NCI-H1417 (cell line): ENCODE results near the gene PDE4D.
"Not testable (repeated sequence)": the region's sequence is repeated elsewhere in the genome, so short reads cannot be mapped to it uniquely, and the experiment has no call there.

Experiments
- DNase-seq, 3 experiments: peaks; one replicate each; lab custom pipeline; 2025; lab: John Stamatoyannopoulos, UW

The PDE4D gene

DNA sequence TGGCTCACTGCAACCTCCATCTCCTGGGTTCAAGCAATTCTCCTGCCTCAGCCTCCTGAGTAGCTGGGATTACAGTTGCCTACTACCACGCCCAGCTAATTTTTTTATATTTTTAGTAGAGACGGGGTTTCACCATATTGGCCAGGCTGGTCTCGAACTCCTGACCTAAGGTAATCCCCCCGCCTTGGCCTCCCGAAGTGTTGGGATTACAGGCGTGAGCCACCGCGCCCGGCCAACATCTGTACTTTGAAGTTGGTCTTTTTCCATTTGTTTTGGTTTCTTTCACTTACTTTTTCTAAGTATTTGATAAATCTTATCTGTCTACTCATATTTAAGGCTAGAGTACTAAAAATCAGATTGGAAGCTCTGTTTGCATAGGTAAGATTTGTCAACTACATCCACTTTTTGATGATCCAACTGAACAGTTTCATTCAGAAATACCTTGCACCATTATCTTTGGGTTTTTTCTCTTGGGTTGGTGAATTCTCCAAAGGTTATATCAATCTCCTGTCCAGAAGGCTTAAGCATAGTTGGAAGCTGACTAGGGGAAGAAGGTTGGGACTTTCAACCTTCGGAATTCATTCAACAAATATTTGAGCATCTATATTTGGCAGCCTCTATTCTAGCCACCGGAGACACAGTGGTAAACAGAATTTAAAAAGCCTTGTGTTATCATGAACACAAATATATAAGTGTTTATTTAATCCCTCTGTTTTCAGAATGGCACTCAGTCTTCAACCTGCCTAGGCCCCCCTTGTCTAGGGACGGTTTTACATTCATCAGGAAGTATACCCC is 821.6 kb downstream of the PDE4D start:
- DNase-seq, result no peak

DNA sequence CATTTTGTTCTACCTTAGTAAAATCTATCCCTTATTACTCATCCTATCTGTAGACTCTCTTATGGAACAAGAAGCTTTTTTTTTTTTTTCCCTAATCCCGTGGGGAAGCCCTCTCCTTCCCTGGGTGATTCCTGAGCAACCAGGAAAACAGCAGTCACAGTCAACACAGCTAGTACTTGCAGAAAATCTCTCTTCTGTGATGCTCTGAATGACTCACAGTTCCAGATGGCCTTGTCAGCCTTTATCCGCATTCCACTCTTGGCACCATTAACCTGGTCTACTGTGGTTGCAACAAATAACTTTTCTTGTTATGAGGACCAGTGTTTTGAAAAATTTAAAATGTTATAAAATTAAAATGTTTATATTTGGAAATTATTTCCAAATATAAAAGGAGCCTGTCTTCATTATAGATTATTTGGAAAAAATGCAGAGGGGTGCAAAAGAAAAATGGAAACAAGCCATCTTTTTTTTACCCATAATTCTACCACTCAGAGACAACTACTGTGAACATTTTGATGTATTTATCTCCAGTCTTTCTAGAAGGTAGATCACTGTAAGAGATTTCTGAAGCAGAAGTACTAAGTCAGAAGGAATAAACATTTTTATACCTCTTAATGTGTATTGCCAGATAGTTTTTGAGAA is 824.0 kb downstream of the PDE4D start:
- DNase-seq, result no peak

DNA sequence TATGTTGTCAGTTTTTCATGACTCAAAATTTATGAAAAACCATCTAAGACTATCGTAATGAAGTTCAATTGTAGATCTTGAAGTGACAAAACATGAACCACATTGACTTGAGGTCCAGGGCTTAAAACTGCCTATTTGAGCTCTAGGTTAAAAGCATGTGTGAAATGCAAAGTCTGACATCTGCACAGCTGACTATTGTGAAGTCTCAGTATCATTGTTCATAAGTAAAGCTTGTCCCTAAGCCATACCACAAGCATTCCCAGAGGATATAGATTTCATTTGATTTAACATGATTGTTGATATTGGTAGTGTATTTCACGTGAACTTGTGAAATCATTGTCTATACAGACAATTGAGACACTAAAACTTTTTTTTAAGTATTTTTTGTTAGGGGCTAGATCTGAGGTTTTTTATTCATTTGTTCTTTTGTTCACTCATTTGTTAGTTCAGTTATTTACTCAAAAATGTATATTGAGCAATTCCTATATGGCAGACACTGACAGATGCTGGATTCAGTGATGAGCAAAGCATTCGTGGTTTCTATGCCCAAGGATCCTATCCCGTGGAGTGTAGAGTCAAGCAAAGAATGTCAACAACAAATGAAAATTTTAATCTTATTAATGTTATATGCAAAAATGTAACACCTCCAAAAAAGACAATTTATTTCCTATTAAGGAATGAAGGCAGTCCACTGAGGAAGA is 825.4 kb downstream of the PDE4D start:
- DNase-seq, result no peak

DNA sequence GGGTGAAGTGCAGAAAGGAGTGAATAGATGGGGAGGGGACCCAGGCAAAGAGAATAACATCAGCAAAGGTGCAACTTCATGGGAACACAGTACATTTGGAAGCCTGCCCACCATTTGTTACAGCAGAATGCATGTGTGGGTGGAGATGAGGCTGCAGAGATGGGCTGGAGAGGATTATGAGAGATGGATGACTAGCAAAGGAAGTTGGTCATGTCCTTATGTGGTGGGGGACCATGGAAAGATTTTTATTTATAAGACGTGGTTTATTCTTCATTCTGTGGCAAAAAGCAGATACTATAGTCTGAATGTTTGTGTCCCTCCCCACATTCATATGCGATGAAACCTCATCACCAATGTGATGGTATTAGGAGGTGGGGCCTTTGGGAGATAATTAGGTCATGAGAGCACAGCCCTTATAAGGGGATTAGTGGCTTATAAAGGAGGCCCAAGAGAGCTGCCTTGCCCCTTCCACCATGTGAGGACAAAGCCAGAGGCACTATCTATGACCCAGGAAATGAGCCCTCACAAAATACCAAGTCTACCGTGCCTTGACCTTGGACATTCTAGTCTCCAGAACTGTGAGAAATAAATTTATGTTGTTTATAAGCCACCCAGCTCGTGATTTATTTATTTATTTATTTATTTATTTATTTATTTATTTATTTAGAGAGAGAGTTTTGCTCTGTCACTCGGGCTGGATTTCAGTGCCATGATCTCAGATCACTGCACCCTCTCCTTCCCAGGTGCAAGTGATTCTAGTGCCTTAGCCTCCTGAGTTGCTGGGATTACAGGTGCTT is 827.0 kb downstream of the PDE4D start:
- no peak for DNase-seq

DNA sequence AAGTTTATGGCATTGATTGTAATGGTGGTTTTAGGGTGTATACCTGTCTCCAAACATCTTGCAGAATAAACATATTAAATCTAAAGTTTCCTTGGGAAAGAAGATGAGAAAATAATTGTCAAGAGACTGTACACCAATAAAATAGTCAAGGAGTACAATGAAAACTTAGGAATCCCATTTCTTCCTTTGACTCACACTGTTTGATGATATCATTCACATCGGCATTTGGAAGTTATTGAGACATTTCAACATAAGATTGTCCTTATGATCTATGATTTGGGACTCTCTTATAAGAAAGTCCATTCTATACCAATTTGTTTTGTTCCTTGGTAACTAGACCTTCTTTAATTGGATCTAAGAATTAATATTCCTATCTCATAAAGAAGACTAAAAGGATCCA is 828.0 kb downstream of the PDE4D start:
- no peak for DNase-seq

DNA sequence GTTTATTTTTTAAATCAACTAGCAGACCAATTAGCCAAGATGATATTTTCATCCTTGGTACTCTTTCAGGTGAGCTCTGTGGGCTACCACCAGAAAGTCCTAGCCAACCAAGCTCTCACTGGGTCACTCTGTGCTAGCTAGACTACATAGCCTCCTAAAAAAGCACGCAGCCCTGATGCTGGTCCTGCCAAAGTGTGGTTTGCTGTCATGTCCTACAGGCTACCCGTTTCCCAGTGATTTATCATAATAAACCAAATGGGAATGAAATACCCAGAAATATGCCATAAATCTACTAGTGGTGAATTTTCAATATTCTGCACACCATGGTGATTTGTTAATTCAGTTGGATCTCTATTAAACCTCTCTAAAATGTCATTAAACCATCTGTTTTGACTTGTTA is 829.2 kb downstream of the PDE4D start:
- DNase-seq, result no peak

DNA sequence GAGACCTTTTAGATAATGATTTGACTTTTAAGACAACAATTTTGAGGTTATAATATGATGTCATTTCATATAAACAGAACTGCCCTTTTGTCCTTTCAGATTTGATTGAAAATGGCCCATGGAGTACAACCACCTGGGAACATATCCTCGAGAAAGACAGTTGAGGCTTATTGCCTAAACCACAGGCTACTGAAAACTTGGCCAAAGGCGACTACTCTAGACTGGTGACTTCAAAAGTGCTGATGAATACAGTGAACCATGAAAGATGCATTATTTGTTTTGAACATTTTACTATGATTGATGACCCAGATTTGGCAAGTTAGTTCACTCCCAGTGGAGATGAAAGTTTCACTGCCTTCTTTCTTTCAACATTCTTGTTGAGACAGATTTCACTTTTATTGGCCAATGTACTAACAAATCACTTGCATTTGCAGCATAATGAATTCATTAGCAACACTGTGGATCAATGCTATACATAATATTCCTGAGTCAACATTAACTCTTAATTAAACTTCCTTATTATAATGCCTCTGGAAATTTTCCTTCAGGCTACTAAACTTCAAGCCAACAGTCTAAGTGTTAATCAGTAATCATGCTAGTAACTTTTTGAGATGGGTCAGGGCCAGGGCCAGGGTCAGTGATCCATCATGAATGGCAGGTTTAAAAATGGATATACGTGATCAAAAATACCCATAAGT is 830.4 kb downstream of the PDE4D start:
- DNase-seq, result no peak

DNA sequence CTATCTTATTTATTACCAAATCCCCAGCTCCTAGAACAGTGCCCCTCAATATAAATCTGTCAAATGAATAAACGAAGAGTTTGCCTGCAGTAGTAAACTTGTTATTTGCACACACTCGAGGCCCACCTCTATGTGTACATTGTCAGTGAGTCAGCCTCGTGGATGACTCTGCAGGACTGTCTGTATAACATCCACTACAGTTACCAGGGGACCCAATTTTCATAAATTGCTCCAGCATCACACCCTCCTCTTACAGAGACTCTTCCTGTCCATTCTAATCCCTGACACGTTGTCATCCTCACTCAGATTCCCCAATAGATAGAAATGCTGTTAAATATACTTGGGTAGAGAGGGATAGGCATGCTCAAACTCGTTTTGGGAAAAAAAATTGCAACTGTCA is 832.1 kb downstream of the PDE4D start:
- DNase-seq, result peak in 2 of 3 experiments; percentile 2 to 32

DNA sequence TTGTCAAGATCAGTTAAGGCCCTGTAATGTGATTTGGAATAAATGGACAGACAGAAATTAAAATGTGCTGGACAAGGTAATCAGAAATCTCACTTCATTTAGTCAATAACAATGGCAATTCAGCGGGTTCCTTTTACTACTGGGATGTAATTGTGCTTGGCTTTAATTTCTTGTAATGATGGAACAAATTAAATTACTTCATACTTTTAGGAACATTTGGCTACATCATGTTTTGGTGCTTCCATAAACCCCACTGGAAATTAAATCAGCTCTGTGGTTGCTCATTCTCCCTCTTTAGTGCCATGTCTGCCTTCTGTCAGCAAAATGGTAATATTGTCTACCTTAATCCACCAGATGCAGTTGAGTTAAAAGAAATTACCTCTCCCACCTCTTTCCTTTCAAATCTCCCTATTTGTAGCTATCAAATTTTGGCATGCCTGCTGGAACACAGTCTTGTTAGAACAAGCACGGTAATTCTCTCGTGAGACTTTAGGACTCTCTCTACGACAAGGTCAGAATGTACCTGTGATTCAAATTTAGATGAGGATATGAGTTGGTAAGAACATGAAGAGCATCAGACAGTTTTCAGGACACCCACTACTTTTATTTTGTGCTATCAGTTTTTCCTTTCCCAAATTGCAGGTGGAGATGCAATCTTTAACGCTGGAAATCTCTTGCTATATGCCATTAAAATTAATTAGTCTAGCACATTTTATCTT is 834.4 kb downstream of the PDE4D start:
- no peak for DNase-seq

DNA sequence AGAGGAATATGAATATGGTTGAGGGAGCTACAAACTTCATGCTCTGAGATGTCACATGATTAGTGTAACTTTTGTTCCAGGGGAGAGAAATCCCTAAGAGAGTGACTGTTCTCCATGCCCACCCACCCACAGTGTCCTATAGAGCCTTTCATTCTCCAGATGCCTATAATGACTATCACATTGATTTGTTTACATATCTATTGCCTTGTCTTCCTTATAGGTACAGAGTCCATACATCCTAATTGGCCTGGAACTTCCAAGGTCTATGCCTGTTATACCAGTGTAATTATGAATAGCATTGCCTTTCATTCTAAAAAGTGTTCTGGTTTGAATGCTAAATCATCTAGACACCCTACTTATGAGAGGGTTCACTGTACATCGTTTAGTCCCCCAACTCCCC is 835.3 kb downstream of the PDE4D start:
- DNase-seq, result no peak

DNA sequence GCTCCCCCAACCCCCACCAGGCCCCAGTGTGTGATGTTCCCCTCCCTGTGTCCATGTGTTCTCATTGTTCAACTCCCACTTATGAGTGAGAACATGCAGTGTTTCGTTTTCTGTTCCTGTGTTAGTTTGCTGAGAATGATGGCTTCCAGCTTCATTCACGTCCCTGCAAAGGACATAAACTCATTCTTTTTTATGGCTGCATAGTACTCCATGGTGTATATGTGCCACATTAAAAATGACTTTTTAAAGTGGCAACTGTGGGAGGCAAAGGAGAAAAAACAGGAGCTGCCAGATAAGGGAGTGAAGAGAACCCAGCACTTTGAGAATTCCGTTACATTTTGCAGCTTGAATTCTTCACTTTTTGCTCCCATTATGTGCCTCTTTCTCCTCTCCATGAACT is 836.9 kb downstream of the PDE4D start:
- not testable (repeated sequence) for DNase-seq

DNA sequence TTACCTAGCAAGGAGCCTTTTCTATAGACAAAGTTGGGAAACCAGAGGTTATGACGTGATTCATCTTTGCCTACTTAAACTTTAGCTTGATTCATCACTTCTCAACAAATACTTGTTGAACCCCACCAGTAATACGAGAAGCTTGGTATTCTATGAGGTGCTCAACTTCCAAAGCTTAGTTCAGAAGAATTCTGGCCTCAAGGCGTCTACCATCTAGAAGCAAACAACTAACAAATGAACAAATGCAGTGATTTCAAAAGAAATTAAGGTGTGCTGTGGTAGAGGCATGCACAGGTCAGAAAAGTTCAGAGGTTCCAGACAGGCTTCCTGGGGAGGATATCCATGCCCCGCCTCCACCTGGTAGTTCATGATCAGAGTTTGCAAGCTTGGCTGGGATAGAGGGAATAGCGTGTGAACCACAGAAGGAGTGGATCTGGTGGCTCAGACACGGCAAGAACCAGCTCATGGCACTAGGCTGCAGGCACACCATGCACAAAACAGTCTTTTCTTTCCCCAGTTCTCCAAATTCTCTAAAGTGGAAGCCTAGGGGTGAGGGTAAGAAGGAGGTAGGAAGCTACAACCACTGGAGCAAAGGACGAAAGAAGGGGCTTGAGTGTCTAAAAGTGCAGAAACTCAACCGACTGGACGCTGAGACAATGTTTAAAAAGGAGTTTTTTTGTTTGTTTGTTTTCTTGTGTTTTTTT is 837.6 kb downstream of the PDE4D start:
- no peak for DNase-seq

DNA sequence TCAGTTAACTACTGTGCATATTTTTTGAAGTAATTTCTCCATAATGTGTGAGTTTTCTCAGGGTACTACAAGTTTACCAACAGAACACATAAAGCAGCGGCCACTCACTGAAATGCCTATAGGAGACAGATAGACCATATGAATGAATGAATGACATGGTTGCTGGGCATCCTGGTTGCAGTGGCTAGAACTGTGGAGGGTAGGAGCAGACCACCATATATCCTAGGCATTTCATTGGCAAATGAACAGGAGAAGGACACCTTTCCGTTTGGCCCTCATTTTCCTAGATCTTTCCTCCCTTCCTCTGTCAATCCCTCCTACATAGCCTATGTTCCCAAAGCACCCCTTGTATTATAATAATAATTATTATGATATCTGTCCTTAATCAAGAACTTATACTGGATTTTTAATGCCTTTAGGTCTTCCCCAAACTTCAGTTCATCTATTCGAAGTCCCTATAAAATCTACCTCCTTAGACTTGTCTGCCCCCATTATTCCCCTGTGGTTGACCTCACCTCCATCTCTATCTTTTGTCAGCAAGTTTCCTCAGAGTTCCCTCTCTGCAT is 838.5 kb downstream of the PDE4D start:
- DNase-seq, result no peak

DNA sequence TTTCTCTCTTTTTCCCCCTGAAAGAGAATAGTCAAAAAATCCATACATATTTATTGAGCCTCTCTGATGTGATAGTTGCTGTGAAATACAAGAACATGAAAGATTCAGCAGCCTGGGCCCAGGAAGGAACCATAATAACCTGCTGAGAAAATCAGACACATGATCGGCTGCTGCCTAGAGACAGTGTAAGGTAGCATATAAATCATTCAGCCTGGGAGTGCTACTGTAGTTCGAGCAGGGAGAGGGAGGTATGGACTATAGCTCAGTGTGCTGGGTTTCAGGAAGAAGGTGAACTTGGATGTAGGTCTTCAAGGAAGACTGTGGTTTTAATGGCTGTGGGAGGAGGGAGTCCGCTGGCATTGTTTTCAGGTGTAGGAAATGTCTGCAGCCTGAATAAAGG is 841.6 kb downstream of the PDE4D start:
- peak in 2 of 3 experiments; percentile 10 to 12 for DNase-seq

DNA sequence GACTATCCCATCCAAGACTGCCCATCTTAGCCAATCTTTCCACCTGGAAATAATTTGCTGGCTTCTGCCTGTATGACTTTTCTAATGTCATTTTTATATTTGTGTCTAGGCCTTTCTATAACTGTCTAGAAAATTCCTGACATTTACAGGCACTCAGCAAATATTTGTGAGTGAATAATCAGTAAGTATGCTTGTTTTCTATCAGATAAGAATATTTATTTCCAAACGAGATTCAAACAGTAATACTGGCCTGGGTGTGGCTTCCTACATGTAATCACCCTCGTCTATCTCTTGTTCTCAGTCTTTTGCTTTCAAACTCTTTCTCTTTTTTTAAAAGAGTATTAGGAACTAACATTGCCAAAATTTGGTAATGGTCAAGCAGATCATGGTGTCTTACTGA is 844.4 kb downstream of the PDE4D start:
- DNase-seq, result no peak

DNA sequence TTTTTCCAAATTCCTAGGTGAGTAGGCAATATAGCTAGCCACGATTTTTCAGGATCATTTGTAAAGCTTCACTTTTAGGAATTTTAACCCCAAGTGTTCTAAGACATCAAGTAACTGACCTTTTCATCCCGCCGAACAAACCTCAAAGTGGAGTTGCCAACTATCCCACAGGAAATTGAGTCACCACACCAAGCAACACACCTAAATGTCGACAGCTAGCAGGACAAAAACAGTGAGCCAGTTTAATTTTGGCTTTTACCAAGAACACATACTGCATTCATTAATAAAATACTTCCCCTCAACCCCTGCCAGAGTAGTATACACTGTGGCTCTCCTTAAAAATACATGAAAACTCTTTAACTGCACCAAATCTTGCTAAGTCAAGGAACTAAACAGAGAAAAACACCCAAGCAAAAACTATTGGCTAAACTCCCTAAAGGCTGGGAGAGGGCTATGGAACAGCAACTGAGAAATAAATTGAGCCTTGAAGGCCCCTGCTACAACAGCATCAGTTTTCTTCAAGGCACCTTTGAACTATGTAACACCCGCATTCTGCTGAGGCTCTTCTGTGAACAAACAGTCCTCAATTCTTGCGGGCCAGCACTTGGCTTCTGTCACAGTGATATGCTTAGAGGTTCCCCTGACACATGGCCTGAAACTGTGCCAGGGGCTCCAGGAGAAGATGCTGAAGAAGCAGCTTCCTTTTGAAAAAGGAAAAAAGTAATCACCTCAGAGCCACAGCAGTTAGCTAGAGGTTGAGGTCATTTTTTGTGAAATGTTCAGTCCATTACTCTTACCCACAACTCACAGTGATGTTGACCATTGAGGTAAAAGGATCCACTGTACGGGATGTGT is 851.1 kb downstream of the PDE4D start:
- DNase-seq, result no peak

DNA sequence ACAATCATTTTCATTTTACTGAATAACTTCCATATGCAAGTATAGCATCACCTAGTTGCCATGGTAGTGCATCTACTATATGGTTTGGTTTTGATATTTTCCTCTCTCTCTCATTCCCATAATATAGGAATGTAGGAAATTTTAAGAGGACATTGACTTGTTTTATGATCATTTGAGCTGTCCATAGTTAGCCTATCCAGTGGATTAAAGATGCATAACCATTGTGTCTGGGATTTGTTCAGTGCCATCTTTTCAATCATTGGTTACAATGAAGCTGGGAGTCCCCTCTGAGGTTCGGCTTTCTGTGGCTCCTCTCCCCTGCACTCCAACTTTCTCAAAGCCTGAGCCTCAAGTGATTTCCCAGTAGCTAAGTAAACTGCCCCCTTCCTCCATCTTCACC is 852.2 kb downstream of the PDE4D start:
- DNase-seq, result no peak

DNA sequence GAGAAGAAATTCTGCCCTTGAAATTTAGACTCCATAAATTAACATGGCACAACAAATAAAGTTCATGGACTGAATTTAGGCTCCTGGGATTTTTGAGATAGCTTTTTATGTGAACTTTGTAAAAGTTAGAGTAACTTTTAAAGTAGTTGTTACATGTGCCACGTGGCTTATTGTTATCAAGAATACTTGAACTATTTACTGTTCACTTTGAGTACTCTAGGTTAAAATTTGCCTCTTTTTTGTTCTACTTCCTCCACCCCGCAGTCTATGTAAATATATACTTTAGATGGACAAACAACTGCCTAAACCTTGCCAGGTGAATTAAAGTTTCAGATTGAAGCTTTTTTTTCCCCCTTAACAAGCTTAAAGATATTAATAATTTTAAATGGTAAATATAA is 852.7 kb downstream of the PDE4D start:
- no peak for DNase-seq
